ENCODE data around the gene ZNF133.
"Not testable (repeated sequence)": the region's sequence is repeated elsewhere in the genome, so short reads cannot be mapped to it uniquely, and the experiment has no call there.

GRCh38 chr20:18248545-18248944, 39.8 kb upstream of the ZNF133 start:
- not testable (repeated sequence) for TF ChIP-seq POLR2AphosphoS5 (IDR thresholded peaks at IDR 0.05)
- TF ChIP-seq, protein P1, sequence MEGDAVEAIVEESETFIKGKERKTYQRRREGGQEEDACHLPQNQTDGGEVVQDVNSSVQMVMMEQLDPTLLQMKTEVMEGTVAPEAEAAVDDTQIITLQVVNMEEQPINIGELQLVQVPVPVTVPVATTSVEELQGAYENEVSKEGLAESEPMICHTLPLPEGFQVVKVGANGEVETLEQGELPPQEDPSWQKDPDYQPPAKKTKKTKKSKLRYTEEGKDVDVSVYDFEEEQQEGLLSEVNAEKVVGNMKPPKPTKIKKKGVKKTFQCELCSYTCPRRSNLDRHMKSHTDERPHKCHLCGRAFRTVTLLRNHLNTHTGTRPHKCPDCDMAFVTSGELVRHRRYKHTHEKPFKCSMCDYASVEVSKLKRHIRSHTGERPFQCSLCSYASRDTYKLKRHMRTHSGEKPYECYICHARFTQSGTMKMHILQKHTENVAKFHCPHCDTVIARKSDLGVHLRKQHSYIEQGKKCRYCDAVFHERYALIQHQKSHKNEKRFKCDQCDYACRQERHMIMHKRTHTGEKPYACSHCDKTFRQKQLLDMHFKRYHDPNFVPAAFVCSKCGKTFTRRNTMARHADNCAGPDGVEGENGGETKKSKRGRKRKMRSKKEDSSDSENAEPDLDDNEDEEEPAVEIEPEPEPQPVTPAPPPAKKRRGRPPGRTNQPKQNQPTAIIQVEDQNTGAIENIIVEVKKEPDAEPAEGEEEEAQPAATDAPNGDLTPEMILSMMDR (IDR thresholded peaks at IDR 0.05 in 8 of 11, conservative IDR thresholded peaks at IDR 0.05 in 3 of 11): not testable (repeated sequence)

Measured in spleen (tissue), 7 donors.